Breast epithelium (tissue), 3 donors: ENCODE results near the gene MAPT.

Source experiments
- POLR2A ChIP-seq: fragments of 450-650 bp; IDR thresholded peaks from one replicate; pipeline ENCODE4 v1.6.1; 2016; ENCODE audit warnings: antibody characterized with exemption, mild to moderate bottlenecking, moderate library complexity
- POLR2AphosphoS5 ChIP-seq, 3 donors: sonication (generic); formaldehyde crosslinking; IDR thresholded peaks; one replicate each; pipeline ENCODE4 v1.6.1; 2017; ENCODE audit warnings: antibody characterized with exemption in 3 of 3
- TF ChIP-seq, protein P1 (sequence below), 3 donors: fragments of 450-650 bp; IDR thresholded peaks; one replicate each; pipeline ENCODE4 v1.5.1; 2016 to 2017; ENCODE audit warnings: antibody characterized with exemption in 3 of 3, mild to moderate bottlenecking in 3 of 3, moderate library complexity in 3 of 3

- TF ChIP-seq, protein P1, sequence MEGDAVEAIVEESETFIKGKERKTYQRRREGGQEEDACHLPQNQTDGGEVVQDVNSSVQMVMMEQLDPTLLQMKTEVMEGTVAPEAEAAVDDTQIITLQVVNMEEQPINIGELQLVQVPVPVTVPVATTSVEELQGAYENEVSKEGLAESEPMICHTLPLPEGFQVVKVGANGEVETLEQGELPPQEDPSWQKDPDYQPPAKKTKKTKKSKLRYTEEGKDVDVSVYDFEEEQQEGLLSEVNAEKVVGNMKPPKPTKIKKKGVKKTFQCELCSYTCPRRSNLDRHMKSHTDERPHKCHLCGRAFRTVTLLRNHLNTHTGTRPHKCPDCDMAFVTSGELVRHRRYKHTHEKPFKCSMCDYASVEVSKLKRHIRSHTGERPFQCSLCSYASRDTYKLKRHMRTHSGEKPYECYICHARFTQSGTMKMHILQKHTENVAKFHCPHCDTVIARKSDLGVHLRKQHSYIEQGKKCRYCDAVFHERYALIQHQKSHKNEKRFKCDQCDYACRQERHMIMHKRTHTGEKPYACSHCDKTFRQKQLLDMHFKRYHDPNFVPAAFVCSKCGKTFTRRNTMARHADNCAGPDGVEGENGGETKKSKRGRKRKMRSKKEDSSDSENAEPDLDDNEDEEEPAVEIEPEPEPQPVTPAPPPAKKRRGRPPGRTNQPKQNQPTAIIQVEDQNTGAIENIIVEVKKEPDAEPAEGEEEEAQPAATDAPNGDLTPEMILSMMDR (IDR thresholded peaks at IDR 0.05), result no peak
- TF ChIP-seq POLR2AphosphoS5 (IDR thresholded peaks at IDR 0.05), result no peak
- TF ChIP-seq POLR2A, result no peak
Measured at GRCh38 chr17:46027976-46028325, 133.6 kb downstream of the MAPT start.
